Measurements from ENCODE around the gene NFATC2.

Gene NFATC2

GRCh38 chr20:51363378-51363777, 179.1 kb downstream of the NFATC2 start:
- H4K20me1 ChIP-seq (ENCODE audit: insufficient read depth, low read length): no peaks in the 10 kb centered on the region
- no peak overlapping the region for H2AFZ ChIP-seq (ENCODE audit: low read depth, low read length)
- H3K27ac ChIP-seq (ENCODE audit: low read length): no peak overlapping the region
- no peak for TF ChIP-seq EZH2phosphoT487 (IDR thresholded peaks at IDR 0.05; ENCODE audit: low read depth)
- no peak for TF ChIP-seq CTCF (IDR thresholded peaks at IDR 0.05; ENCODE audit: low read depth, low read length)
- H3K36me3 ChIP-seq (replicated peaks; ENCODE audit: low read depth, low read length): no peaks in the 10 kb centered on the region
- peaks cover 6% of the 10 kb centered on the region for H3K9me3 ChIP-seq (ENCODE audit: insufficient read depth, low read length)
- no peak overlapping the region for H3K4me3 ChIP-seq (ENCODE audit: low read length)
- H3K4me1 ChIP-seq (ENCODE audit: low read length): no peaks in the 10 kb centered on the region
- peaks cover 18% of the 10 kb centered on the region for H3K27me3 ChIP-seq (ENCODE audit: low read depth, low read length)
- no peak overlapping the region for H3K9ac ChIP-seq (ENCODE audit: low read length)
- H3K4me2 ChIP-seq (ENCODE audit: low read length): no peak overlapping the region
- H3K79me2 ChIP-seq (ENCODE audit: low read length): no peaks in the 10 kb centered on the region

- TF ChIP-seq EZH2phosphoT487 (IDR thresholded peaks at IDR 0.05; ENCODE audit: low read depth) (no peak), CTCF (IDR thresholded peaks at IDR 0.05; ENCODE audit: low read depth, low read length) (no peak)
- H4K20me1 ChIP-seq (ENCODE audit: insufficient read depth, low read length): no peaks in the 10 kb centered on the region
- no peak overlapping the region for H3K27ac ChIP-seq (ENCODE audit: low read length)
- H3K4me2 ChIP-seq (ENCODE audit: low read length): no peak overlapping the region
- no peaks in the 10 kb centered on the region for H3K36me3 ChIP-seq (replicated peaks; ENCODE audit: low read depth, low read length)
- H3K4me1 ChIP-seq (ENCODE audit: low read length): no peaks in the 10 kb centered on the region
- H3K9ac ChIP-seq (ENCODE audit: low read length): no peak overlapping the region
- H2AFZ ChIP-seq (ENCODE audit: low read depth, low read length): no peak overlapping the region
- H3K4me3 ChIP-seq (ENCODE audit: low read length): no peak overlapping the region
- H3K27me3 ChIP-seq (ENCODE audit: low read depth, low read length): peaks cover 12% of the 10 kb centered on the region; the same call in 1 of the 2 replicates
- peaks cover 6% of the 10 kb centered on the region for H3K9me3 ChIP-seq (ENCODE audit: insufficient read depth, low read length)
- no peaks in the 10 kb centered on the region for H3K79me2 ChIP-seq (ENCODE audit: low read length)
Measured at GRCh38 chr20:51362254-51362653, 180.3 kb downstream of the NFATC2 start.

GRCh38 chr20:51361258-51361657, 181.3 kb downstream of the NFATC2 start:
- Histone ChIP-seq H3K4me1 (ENCODE audit: low read length) (no peaks in the 10 kb centered on the region), H3K36me3 (replicated peaks; ENCODE audit: low read depth, low read length) (no peaks in the 10 kb centered on the region), H3K4me3 (ENCODE audit: low read length) (no peak overlapping the region), H3K9ac (ENCODE audit: low read length) (no peak overlapping the region), H2AFZ (ENCODE audit: low read depth, low read length) (no peak overlapping the region), H3K79me2 (ENCODE audit: low read length) (no peaks in the 10 kb centered on the region), H3K9me3 (ENCODE audit: insufficient read depth, low read length) (peaks cover 6% of the 10 kb centered on the region), H3K27me3 (ENCODE audit: low read depth, low read length) (peaks cover 12% of the 10 kb centered on the region; the same call in 1 of the 2 replicates), H3K4me2 (ENCODE audit: low read length) (no peak overlapping the region), H4K20me1 (ENCODE audit: insufficient read depth, low read length) (no peaks in the 10 kb centered on the region), H3K27ac (ENCODE audit: low read length) (no peak overlapping the region)
- TF ChIP-seq EZH2phosphoT487 (IDR thresholded peaks at IDR 0.05; ENCODE audit: low read depth): no peak
- TF ChIP-seq CTCF (IDR thresholded peaks at IDR 0.05; ENCODE audit: low read depth, low read length): no peak

GRCh38 chr20:51360451-51361201, 181.9 kb downstream of the NFATC2 start:
- H3K4me2 ChIP-seq (ENCODE audit: low read length): no peak overlapping the region
- no peak overlapping the region for H3K27ac ChIP-seq (ENCODE audit: low read length)
- H3K9ac ChIP-seq (ENCODE audit: low read length): no peak overlapping the region

More at GRCh38 chr20:51360451-51361201, 181.9 kb downstream of the NFATC2 start:
- no peaks in the 10 kb centered on the region for H4K20me1 ChIP-seq (ENCODE audit: insufficient read depth, low read length)
- peaks cover 6% of the 10 kb centered on the region for H3K9me3 ChIP-seq (ENCODE audit: insufficient read depth, low read length)
- no peak overlapping the region for H3K4me3 ChIP-seq (ENCODE audit: low read length)
- H3K79me2 ChIP-seq (ENCODE audit: low read length): no peaks in the 10 kb centered on the region
- H2AFZ ChIP-seq (ENCODE audit: low read depth, low read length): no peak overlapping the region
- H3K27me3 ChIP-seq (ENCODE audit: low read depth, low read length): peaks cover 12% of the 10 kb centered on the region; the same call in 1 of the 2 replicates
- no peak for TF ChIP-seq CTCF (IDR thresholded peaks at IDR 0.05; ENCODE audit: low read depth, low read length)
- no peak for TF ChIP-seq EZH2phosphoT487 (IDR thresholded peaks at IDR 0.05; ENCODE audit: low read depth)
- no peaks in the 10 kb centered on the region for H3K36me3 ChIP-seq (replicated peaks; ENCODE audit: low read depth, low read length)
- no peaks in the 10 kb centered on the region for H3K4me1 ChIP-seq (ENCODE audit: low read length)

All from OCI-LY3 (cell line).